Measurements from ENCODE around the gene TBC1D32. TPM values are rescaled to one million over a fixed set of nuclear protein-coding genes. Genes with fewer than 3 reads are reported as not detected.

The TBC1D32 gene
- total RNA-seq, 1 experiment from 2014 or later, result 5.2 TPM

GRCh38 chr6:121333196-121333595, 1.1 kb downstream of the TBC1D32 start (continued):
- no peak for TF ChIP-seq TCF7 (CRISPR knock-in tag; IDR thresholded peaks at IDR 0.05; ENCODE audit: low read depth)
- TF ChIP-seq STAT6 (CRISPR knock-in tag; conservative IDR thresholded peaks at IDR 0.05; ENCODE audit: low read depth), result no peak

- DNase-seq (ENCODE audit: low spot score) (no peak), ATAC-seq (no peak)
- ChIA-PET POLR2A (no interaction called here), CTCF (no interaction called here)
- Mint-ChIP-seq H3K4me1 (peaks cover 10% of the 10 kb centered on the region), H3K4me3 (no peak overlapping the region), H3K27me3 (ENCODE audit: low read depth) (no peaks in the 10 kb centered on the region), H3K36me3 (no peaks in the 10 kb centered on the region), H3K27ac (peak overlapping the region; percentile 47; the same call in 1 of the 2 replicates), H3K9me3 (no peaks in the 10 kb centered on the region)
- TF ChIP-seq FOXK1 (CRISPR knock-in tag; IDR thresholded peaks at IDR 0.05) (no peak), MXD4 (CRISPR knock-in tag; IDR thresholded peaks at IDR 0.05; ENCODE audit: borderline replicate concordance) (no peak), IRF1 (CRISPR knock-in tag; IDR thresholded peaks at IDR 0.05) (no peak), ZBTB21 (CRISPR knock-in tag; IDR thresholded peaks at IDR 0.05; ENCODE audit: borderline replicate concordance) (no peak), KAT7 (CRISPR knock-in tag; IDR thresholded peaks at IDR 0.05; ENCODE audit: borderline replicate concordance) (no peak), NR3C1 (CRISPR knock-in tag; conservative IDR thresholded peaks at IDR 0.05; ENCODE audit: low read depth) (no peak), STAT6 (CRISPR knock-in tag; conservative IDR thresholded peaks at IDR 0.05; ENCODE audit: low read depth) (no peak), EMX1 (CRISPR knock-in tag; IDR thresholded peaks at IDR 0.05) (no peak), ZNF317 (CRISPR knock-in tag; IDR thresholded peaks at IDR 0.05; ENCODE audit: borderline replicate concordance, low read depth) (no peak), NR2C2 (CRISPR knock-in tag; IDR thresholded peaks at IDR 0.05) (no peak), MAX (CRISPR knock-in tag; IDR thresholded peaks at IDR 0.05) (no peak), ATF2 (CRISPR knock-in tag; IDR thresholded peaks at IDR 0.05; ENCODE audit: borderline replicate concordance, low read depth) (no peak), ZNF532 (CRISPR knock-in tag; IDR thresholded peaks at IDR 0.05; ENCODE audit: borderline replicate concordance) (no peak), GTF2I (CRISPR knock-in tag; conservative IDR thresholded peaks at IDR 0.05) (no peak), JUN (CRISPR knock-in tag; IDR thresholded peaks at IDR 0.05) (no peak)
Observed at GRCh38 chr6:121330516-121330915, 3.8 kb downstream of the TBC1D32 start.

Measured in WTC11 (cell line).